Activated B cell treated with CpG ODN at 0.5 μM for 24 hours (primary cell): ENCODE measurements around the gene SIGMAR1. TPM values are rescaled to one million over a fixed set of nuclear protein-coding genes. Genes with fewer than 3 reads are reported as not detected.

Experiments used
- ATAC-seq: fragments of 200-7000 bp; cut with Tn5 transposase; one replicate; pipeline ENCODE4 v1.10.0; 2021; ENCODE audit warnings: low read depth, mild to moderate bottlenecking, moderate library complexity
- CTCF ChIA-PET: fragments of 350-600 bp; sonication (Branson Sonifier 250); formaldehyde crosslinking; loops from one replicate; lab custom pipeline; 2021; ENCODE audit warnings: antibody characterized with exemption; lab: Charles Lee
- POLR2A ChIA-PET: fragments of 350-600 bp; sonication (Branson Sonifier 250); formaldehyde crosslinking; loops from one replicate; lab custom pipeline; 2021; ENCODE audit warnings: antibody characterized with exemption; lab: Charles Lee
- DNase-seq: peaks from one replicate; pipeline ENCODE4 v3.0.0; 2022
- H3K27ac Mint-ChIP-seq: one replicate; pipeline ENCODE4 v1.8.0; 2020; ENCODE audit warnings: mixed read lengths
- H3K27me3 Mint-ChIP-seq: one replicate; pipeline ENCODE4 v1.8.0; 2021; ENCODE audit warnings: mixed read lengths
- H3K36me3 Mint-ChIP-seq: one replicate; pipeline ENCODE4 v1.8.0; 2021; ENCODE audit warnings: low read depth, mixed read lengths
- H3K4me1 Mint-ChIP-seq: one replicate; pipeline ENCODE4 v1.8.0; 2021; ENCODE audit warnings: mixed read lengths
- H3K4me3 Mint-ChIP-seq: one replicate; pipeline ENCODE4 v1.8.0; 2020; ENCODE audit warnings: mild to moderate bottlenecking, mixed read lengths
- H3K9me3 Mint-ChIP-seq: one replicate; pipeline ENCODE4 v1.8.0; 2020; ENCODE audit warnings: mixed read lengths
- intact Hi-C: fragments of 100-400 bp; cut with micrococcal nuclease; formaldehyde crosslinking; loops from one replicate; pipeline ENCODE4 v1.15.1; 2024
- total RNA-seq: library from RNA; stranded (reverse); gene quantifications from 2 replicates; pipeline ENCODE4 v1.2.3, GENCODE V29; 2022
- TF ChIP-seq, protein P1 (sequence below): fragments of 200-600 bp; IDR thresholded peaks from one replicate; pipeline ENCODE4 v1.8.0; 2022; ENCODE audit warnings: antibody characterized with exemption, mild to moderate bottlenecking

SIGMAR1 gene
- total RNA-seq, 1 donor from 2014 or later, result 27.2 TPM

DNA sequence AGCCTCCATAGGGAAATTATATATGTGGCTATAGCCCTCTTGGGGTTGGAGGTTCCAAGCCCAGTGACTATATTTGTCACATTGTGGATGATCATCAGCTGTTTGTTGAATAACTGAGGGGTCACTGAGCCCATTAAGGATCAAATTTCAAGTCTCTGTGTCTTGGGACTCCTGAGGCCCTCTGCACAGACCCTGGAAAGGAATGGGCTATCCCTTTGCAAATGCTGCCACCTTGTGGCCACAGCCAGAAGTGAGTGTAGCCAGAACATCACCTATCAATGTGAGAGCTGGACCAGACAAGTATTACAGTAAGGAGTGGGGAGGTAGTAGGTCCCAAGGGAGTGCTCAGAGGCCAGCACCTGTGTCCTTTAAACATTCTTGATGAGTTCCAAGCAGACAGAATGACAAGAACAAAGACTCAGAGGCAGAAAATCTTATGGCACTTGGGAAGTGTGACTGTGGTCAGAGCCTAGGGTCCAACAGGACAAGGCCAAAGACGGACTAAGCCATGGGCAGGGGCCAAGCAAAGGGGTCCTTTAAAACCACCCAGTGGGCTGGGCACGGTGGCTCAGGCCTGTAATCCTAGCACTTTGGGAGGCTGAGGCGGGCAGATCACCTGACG, 33.9 kb downstream of the SIGMAR1 start:
- H3K27me3 Mint-ChIP-seq, result peaks cover 9% of the 10 kb centered on the region
- ChIA-PET CTCF (interaction anchor here (0.6 to 3.0 kb wide), 22 partner anchors 8 to 1129 kb away, joined by 3 to 18 read pairs (median 4); partner anchors contain the start of genes DCTN3, DNAI1, ENHO and FAM219A), POLR2A (interaction anchor here (1.0 kb wide), 1 partner anchor 8 kb away, joined by 3 read pairs; the partner anchor contains the start of gene RPP25L)
- intact Hi-C loops, result loop anchor here (1.0 to 5.0 kb wide), 7 partner anchors 55 to 986 kb away; no protein-coding TSS in a partner anchor
- DNase-seq, result peak; percentile 75
- no peaks in the 10 kb centered on the region for H3K36me3 Mint-ChIP-seq
- no peak overlapping the region for H3K4me3 Mint-ChIP-seq
- no peaks in the 10 kb centered on the region for H3K9me3 Mint-ChIP-seq
- no peaks in the 10 kb centered on the region for H3K4me1 Mint-ChIP-seq
- no peak overlapping the region for H3K27ac Mint-ChIP-seq
- ATAC-seq, result peak; percentile 97
- TF ChIP-seq, protein P1, sequence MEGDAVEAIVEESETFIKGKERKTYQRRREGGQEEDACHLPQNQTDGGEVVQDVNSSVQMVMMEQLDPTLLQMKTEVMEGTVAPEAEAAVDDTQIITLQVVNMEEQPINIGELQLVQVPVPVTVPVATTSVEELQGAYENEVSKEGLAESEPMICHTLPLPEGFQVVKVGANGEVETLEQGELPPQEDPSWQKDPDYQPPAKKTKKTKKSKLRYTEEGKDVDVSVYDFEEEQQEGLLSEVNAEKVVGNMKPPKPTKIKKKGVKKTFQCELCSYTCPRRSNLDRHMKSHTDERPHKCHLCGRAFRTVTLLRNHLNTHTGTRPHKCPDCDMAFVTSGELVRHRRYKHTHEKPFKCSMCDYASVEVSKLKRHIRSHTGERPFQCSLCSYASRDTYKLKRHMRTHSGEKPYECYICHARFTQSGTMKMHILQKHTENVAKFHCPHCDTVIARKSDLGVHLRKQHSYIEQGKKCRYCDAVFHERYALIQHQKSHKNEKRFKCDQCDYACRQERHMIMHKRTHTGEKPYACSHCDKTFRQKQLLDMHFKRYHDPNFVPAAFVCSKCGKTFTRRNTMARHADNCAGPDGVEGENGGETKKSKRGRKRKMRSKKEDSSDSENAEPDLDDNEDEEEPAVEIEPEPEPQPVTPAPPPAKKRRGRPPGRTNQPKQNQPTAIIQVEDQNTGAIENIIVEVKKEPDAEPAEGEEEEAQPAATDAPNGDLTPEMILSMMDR, result peak; percentile 52

- Mint-ChIP-seq H3K9me3 (no peaks in the 10 kb centered on the region), H3K4me1 (no peaks in the 10 kb centered on the region), H3K36me3 (no peaks in the 10 kb centered on the region), H3K4me3 (no peak overlapping the region), H3K27me3 (peaks cover 12% of the 10 kb centered on the region), H3K27ac (peak overlapping the region; percentile 16)
- CTCF ChIA-PET, result interaction anchor here (1.0 to 2.1 kb wide), 4 partner anchors 11 to 198 kb away, joined by 3 to 18 read pairs (median 9); no protein-coding TSS in a partner anchor
- intact Hi-C loops, result loop anchor here (2.0 to 5.0 kb wide), 2 partner anchors 345 to 985 kb away; no protein-coding TSS in a partner anchor
- DNase-seq (no peak), ATAC-seq (no peak)
- TF ChIP-seq, protein P1, result no peak
- POLR2A ChIA-PET, result no interaction called here
Measured at GRCh38 chr9:34601937-34602573, 35.5 kb downstream of the SIGMAR1 start.

GRCh38 chr9:34600908-34601307, 36.7 kb downstream of the SIGMAR1 start:
- Mint-ChIP-seq H3K4me1 (no peaks in the 10 kb centered on the region), H3K36me3 (no peaks in the 10 kb centered on the region), H3K9me3 (no peaks in the 10 kb centered on the region), H3K27ac (no peak overlapping the region), H3K27me3 (peaks cover 21% of the 10 kb centered on the region), H3K4me3 (no peak overlapping the region)
- ChIA-PET CTCF (interaction anchor here (0.9 to 1.1 kb wide), 2 partner anchors 33 to 222 kb away, joined by 3 to 4 read pairs; no protein-coding TSS in a partner anchor), POLR2A (no interaction called here)
- no peak for ATAC-seq
- TF ChIP-seq, protein P1, result no peak
- no peak for DNase-seq
- intact Hi-C loops, result loop anchor here (5.0 kb wide), 1 partner anchor 984 kb away; no protein-coding TSS in a partner anchor

DNA sequence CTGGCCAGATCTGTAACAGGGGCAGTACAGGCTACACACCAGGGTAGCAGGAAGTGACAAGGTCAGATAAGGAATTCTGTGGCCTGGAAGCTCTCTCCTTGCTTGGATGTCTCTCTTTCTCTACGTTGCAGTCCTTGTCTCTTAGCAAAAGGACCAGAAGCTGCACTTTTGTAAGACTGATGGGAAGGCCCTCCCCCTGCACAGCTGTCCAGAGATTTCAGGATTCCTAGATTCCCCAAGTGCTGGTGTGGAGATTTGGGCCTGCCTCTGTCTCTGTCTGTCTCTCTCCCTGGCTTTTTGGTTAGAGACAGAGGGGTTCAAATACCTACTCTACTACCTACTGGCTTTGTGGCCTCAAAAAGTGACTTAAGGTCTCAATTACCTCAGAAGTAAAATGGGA, 38.0 kb downstream of the SIGMAR1 start:
- intact Hi-C loops, result no loop called here

More for the DNA sequence above, 38.0 kb downstream of the SIGMAR1 start:
- POLR2A ChIA-PET, result no interaction called here
- Mint-ChIP-seq H3K27ac (no peak overlapping the region), H3K27me3 (peaks cover 28% of the 10 kb centered on the region), H3K4me1 (no peaks in the 10 kb centered on the region), H3K9me3 (no peaks in the 10 kb centered on the region), H3K4me3 (no peak overlapping the region), H3K36me3 (no peaks in the 10 kb centered on the region)
- DNase-seq (no peak), ATAC-seq (no peak)
- TF ChIP-seq, protein P1, result no peak
- CTCF ChIA-PET, result interaction anchor here (1.4 kb wide), 1 partner anchor 196 kb away, joined by 3 read pairs; no protein-coding TSS in a partner anchor
